H1 (cell line): ENCODE measurements around the gene RNF224. TPM values are rescaled to one million over a fixed set of nuclear protein-coding genes. Genes with fewer than 3 reads are reported as not detected.

Source experiments
- ATF2 ChIP-seq: IDR thresholded peaks from 2 replicates; pipeline ENCODE4 v1.6.1; 2012; ENCODE audit warnings: low read length, inconsistent platforms
- BACH1 ChIP-seq: IDR thresholded peaks from 2 replicates; pipeline ENCODE4 v1.6.1; 2012; ENCODE audit warnings: low read length, improper control_type of control experiment
- CBX5 ChIP-seq: fragments of 300-800, 300-1000 bp; sonication (generic); IDR thresholded peaks from 2 replicates; pipeline ENCODE4 v1.7.1; 2016; ENCODE audit warnings: antibody characterized with exemption, low read length, low read depth
- CBX8 ChIP-seq: fragments of 300-800, 300-1000 bp; sonication (generic); IDR thresholded peaks from 2 replicates; pipeline ENCODE4 v1.7.1; 2016; ENCODE audit warnings: low read depth, low read length, borderline replicate concordance
- CTBP2 ChIP-seq: IDR thresholded peaks from 2 replicates; pipeline ENCODE4 v1.7.0; 2011; ENCODE audit warnings: borderline replicate concordance, mild to moderate bottlenecking, moderate library complexity, mixed read lengths, low read length; ENCODE audit not compliant: insufficient read depth, insufficient read length
- CTCF ChIP-seq, 3 experiments: IDR thresholded peaks; 1 replicate in 2 of 3; 2 replicates in 1 of 3; pipeline versions ENCODE4 v1.5.1 to v1.6.1; 2011; ENCODE audit warnings: low read length in 3 of 3, mild to moderate bottlenecking in 3 of 3, inconsistent platforms in 2 of 3, low read depth in 1 of 3, moderate library complexity in 1 of 3; ENCODE audit not compliant: insufficient read depth in 1 of 3; ENCODE audit errors: control extremely low read depth in 1 of 3
- E2F6 ChIP-seq: IDR thresholded peaks from 2 replicates; pipeline ENCODE4 v1.6.1; 2012; ENCODE audit warnings: inconsistent platforms
- EGR1 ChIP-seq: IDR thresholded peaks from 2 replicates; pipeline ENCODE4 v1.6.1; 2011; ENCODE audit warnings: low read depth, low read length, borderline replicate concordance
- EZH2 ChIP-seq: fragments of 200-600 bp; sonication (generic); IDR thresholded peaks from 2 replicates; pipeline ENCODE4 v1.7.1; 2012; ENCODE audit warnings: low read depth, mild to moderate bottlenecking, moderate library complexity, low read length, inconsistent platforms; ENCODE audit not compliant: severe bottlenecking
- GABPA ChIP-seq: IDR thresholded peaks from 2 replicates; pipeline ENCODE4 v1.6.1; 2011; ENCODE audit warnings: mild to moderate bottlenecking, low read length, moderate library complexity, borderline replicate concordance; ENCODE audit not compliant: insufficient read depth
- KDM4A ChIP-seq: IDR thresholded peaks from one replicate; pipeline ENCODE4 v1.7.1; 2012; ENCODE audit warnings: low read depth, mild to moderate bottlenecking, moderate library complexity, low read length, inconsistent platforms; ENCODE audit not compliant: severe bottlenecking
- MAX ChIP-seq: IDR thresholded peaks from 2 replicates; pipeline ENCODE4 v1.6.1; 2012; ENCODE audit warnings: inconsistent platforms
- NANOG ChIP-seq: IDR thresholded peaks from 2 replicates; pipeline ENCODE4 v1.6.1; 2011; ENCODE audit warnings: low read length, low read depth, mild to moderate bottlenecking, inconsistent platforms; ENCODE audit not compliant: insufficient read depth, poor library complexity, severe bottlenecking
- PHF8 ChIP-seq: fragments of 200-600 bp; sonication (generic); conservative IDR thresholded peaks from 2 replicates; pipeline ENCODE4 v1.7.1; 2012; ENCODE audit warnings: low read depth, mild to moderate bottlenecking, inconsistent platforms, low read length, moderate library complexity
- SIN3A ChIP-seq, 2 experiments: IDR thresholded peaks in 1 of 2; conservative IDR thresholded peaks in 1 of 2; 2 replicates each; pipeline ENCODE4 v1.6.1; 2011 to 2012; ENCODE audit warnings: low read length in 2 of 2, improper control_type of control experiment in 1 of 2, low read depth in 1 of 2, mild to moderate bottlenecking in 1 of 2
- SIX5 ChIP-seq: IDR thresholded peaks from 2 replicates; pipeline ENCODE4 v1.6.1; 2011; ENCODE audit warnings: mild to moderate bottlenecking, low read depth, low read length
- TCF12 ChIP-seq: IDR thresholded peaks from 2 replicates; pipeline ENCODE4 v1.6.1; 2011; ENCODE audit warnings: low read depth, mild to moderate bottlenecking, low read length
- TEAD4 ChIP-seq: IDR thresholded peaks from 2 replicates; pipeline ENCODE4 v1.6.1; 2012; ENCODE audit warnings: low read depth, low read length, inconsistent platforms, mixed read lengths
- ZNF274 ChIP-seq: IDR thresholded peaks from 2 replicates; pipeline ENCODE4 v1.7.0; 2012; ENCODE audit warnings: low read length, borderline replicate concordance; ENCODE audit errors: extremely low read depth
- polyA plus RNA-seq, 7 experiments: library from polyadenylated mRNA; depleted of rRNA in 3 of 7; stranded (reverse) in 5 of 7; unstranded in 2 of 7; fragments of >200 nt in 5 of 7; fragments of 200-250 nt in 2 of 7; gene quantifications; 1 replicate in 5 of 7; 2 replicates in 1 of 7; 4 replicates in 1 of 7; pipeline versions ENCODE4 v1.2.1 to v1.2.3, GENCODE V29; 2011 to 2013; ENCODE audit warnings: missing spikeins in 2 of 7, mixed read lengths in 2 of 7
- total RNA-seq: library from RNA; stranded (reverse); fragmentation: NEBNext Ultra II Directional; extraction: Animal tissue kit (Norgen Biotek cat#: 25700); gene quantifications from 2 replicates; pipeline ENCODE4 v1.2.1, GENCODE V29; 2021

Gene RNF224
- total and polyA plus RNA-seq, 2 of the 8 experiments (the other 6 are each of a cell fraction or from before 2014, with no cell fraction given), result 0.24 TPM; not detected in 1

GRCh38 chr9:137240318-137240840, 13.1 kb downstream of the RNF224 start (continued):
- TF ChIP-seq MAX (peak; percentile 73; the same call in 1 of the 2 replicates), BACH1 (peak; percentile 60; the same call in 1 of the 2 replicates), ATF2 (no peak), TCF12 (no peak), CTCF (IDR thresholded peaks at IDR 0.05; ENCODE audit: control extremely low read depth in 1 of 3, insufficient read depth in 1 of 3, low read depth in 1 of 3, low read length in 3 of 3) (peak in 2 of 3 experiments; percentile 3 to 27; a peak in 2 of 4 replicates), CBX8 (no peak), CTBP2 (no peak), EZH2 (no peak), E2F6 (peak; percentile 14; the same call in 1 of the 2 replicates), GABPA (no peak), SIX5 (no peak), KDM4A (peak; percentile 95), CBX5 (no peak), ZNF274 (no peak), NANOG (no peak), SIN3A (conservative IDR thresholded peaks at IDR 0.05 in 1 of 2, IDR thresholded peaks at IDR 0.05 in 1 of 2; ENCODE audit: low read depth in 1 of 2, low read length in 2 of 2) (no peak), TEAD4 (no peak), PHF8 (peak; percentile 69), EGR1 (no peak)
